Psoas muscle (tissue), 8 donors: ENCODE data around the gene SH2D1B. TPM values are rescaled to one million over a fixed set of nuclear protein-coding genes. Genes with fewer than 3 reads are reported as not detected.
"Not testable (repeated sequence)": the region's sequence is repeated elsewhere in the genome, so short reads cannot be mapped to it uniquely, and the experiment has no call there.

ENCODE experiments used
- ATAC-seq, 4 donors: fragments of 200-7000 bp; cut with Tn5 transposase; one replicate each; pipeline ENCODE4 v1.9.1; 2020; ENCODE audit warnings: moderate library complexity in 3 of 4, mild to moderate bottlenecking in 2 of 4
- DNase-seq, 2 donors: peaks; one replicate each; pipeline ENCODE4 v3.0.0-alpha.2; 2020
- H3K27ac ChIP-seq: fragments of 200-600 bp; one replicate; pipeline ENCODE4 v1.8.0; 2022
- H3K27me3 ChIP-seq, 3 donors: fragments of 200-600 bp in 1 of 3; one replicate each; pipeline versions ENCODE4 v1.6.1 to v1.8.0; 2013 to 2022; ENCODE audit warnings: low read length in 2 of 3, mild to moderate bottlenecking in 2 of 3, moderate library complexity in 1 of 3; ENCODE audit not compliant: insufficient read depth in 3 of 3
- H3K36me3 ChIP-seq, 2 donors: fragments of 200-600 bp in 1 of 2; one replicate each; pipeline versions ENCODE4 v1.6.1 to v1.8.0; 2013 to 2022; ENCODE audit warnings: low read depth in 1 of 2, mild to moderate bottlenecking in 1 of 2, moderate library complexity in 1 of 2; ENCODE audit not compliant: insufficient read depth in 1 of 2
- H3K4me1 ChIP-seq: fragments of 200-600 bp; one replicate; pipeline ENCODE4 v1.8.0; 2022
- H3K4me3 ChIP-seq: fragments of 200-600 bp; one replicate; pipeline ENCODE4 v1.8.0; 2022; ENCODE audit warnings: mild to moderate bottlenecking
- H3K9me3 ChIP-seq: fragments of 200-600 bp; one replicate; pipeline ENCODE4 v1.8.0; 2022
- WGBS, 3 donors: extraction: QIAGEN DNeasy Blood & Tissue Kit; methylation state at CpG; one replicate each; pipeline versions ENCODE4 v1.1.6 to v1.1.7; 2013; 5-methylcytosine and 5-hydroxymethylcytosine counted together
- intact Hi-C, 2 donors: fragments of 100-400 bp; cut with DNase I; formaldehyde crosslinking; loops; one replicate each; pipeline versions ENCODE4 v1.11.0 to v1.14.2; 2022
- long read RNA-seq, 2 donors: library from polyadenylated mRNA; unstranded; transcript quantifications; one replicate each; pipeline ENCODE4 v2.0.0, GENCODE V29; 2021
- polyA plus RNA-seq, 3 donors: library from polyadenylated mRNA; stranded (reverse); fragments of 200-250 nt; gene quantifications; one replicate each; pipeline ENCODE4 v1.2.3, GENCODE V29; 2013
- total RNA-seq, 4 donors: library from RNA; stranded (reverse); fragmentation: NEBNext Ultra II Directional in 2 of 4; extraction: Animal tissue kit (Norgen Biotek cat#: 25700) in 2 of 4; gene quantifications; one replicate each; pipeline versions ENCODE4 v1.2.1 to v1.2.4, GENCODE V29; 2021 to 2023
- TF ChIP-seq, protein P1 (sequence below): fragments of 200-600 bp; IDR thresholded peaks from one replicate; pipeline ENCODE4 v1.8.0; 2022; ENCODE audit warnings: antibody characterized with exemption
- donor health status: healthy with polysubstance abuse.
- donor health status: DM: no; HTN: no; CAD: no; lungs with moderate emphysema.
- donor health status: Bipolar disorder and iron deficiency.
- donor health status: healthy.
- donor health status: DM: yes; HTN: yes; CAD: no.
- donor health status: DM: no; HTN: no; CAD: no.
- donor health status: DM: no; HTN: no; CAD: no.
- donor health status: DM: yes; HTN: yes; CAD: no.

Gene SH2D1B
- total RNA-seq (1 to 10 TPM; 1.1 to 4.0 (median 1.4) TPM), polyA plus RNA-seq (1 to 10 TPM in 1 of 3 donors, under 1 TPM in 2; 0.12 to 2.9 (median 0.34) TPM)
- long read RNA-seq, donor 1 = 0 reads
- long read RNA-seq, donor 2, partial matches to known transcripts = 0 of 6 reads
- long read RNA-seq, donor 2, other reads (novel, unspliced or antisense) = 6 of 6 reads

DNA sequence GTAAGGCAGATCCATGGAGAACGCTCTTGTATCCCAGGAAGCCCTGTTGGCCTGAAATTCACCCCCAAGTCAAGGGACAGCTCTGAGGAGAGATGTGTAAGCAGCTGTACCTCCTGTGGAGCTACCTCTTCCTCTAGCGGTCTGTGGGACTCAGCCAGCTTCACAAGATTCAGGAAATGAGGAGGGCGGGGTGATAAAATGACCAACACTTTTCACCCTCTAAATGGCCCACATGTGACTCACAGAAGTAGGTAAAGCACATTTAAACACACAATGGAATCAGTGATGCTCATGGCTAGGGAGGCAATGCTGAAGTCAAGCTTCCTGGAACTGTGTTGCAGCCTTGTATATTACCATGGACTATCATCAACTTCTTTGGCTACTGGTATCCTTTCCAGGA is at the start of gene SH2D1B:
TSS of gene SH2D1B (minus strand) at position 135 of the 400 bp plus-strand sequence. CDS start at position 15, 120 bp downstream.
- Histone ChIP-seq H3K27me3 (no peaks in the 10 kb centered on the region), H3K4me3 (no peak within 1 kb of the TSS), H3K36me3 (no peaks in the 10 kb centered on the region), H3K9me3 (no peaks in the 10 kb centered on the region), H3K27ac (no peak within 1 kb of the TSS), H3K4me1 (no peaks in the 10 kb centered on the region)
- ATAC-seq (no peak), DNase-seq (no peak)
- WGBS, 3 donors = 62 to 75% (median 73%) methylated on average over 3 of the region's 3 CpGs
- TF ChIP-seq, protein P1, sequence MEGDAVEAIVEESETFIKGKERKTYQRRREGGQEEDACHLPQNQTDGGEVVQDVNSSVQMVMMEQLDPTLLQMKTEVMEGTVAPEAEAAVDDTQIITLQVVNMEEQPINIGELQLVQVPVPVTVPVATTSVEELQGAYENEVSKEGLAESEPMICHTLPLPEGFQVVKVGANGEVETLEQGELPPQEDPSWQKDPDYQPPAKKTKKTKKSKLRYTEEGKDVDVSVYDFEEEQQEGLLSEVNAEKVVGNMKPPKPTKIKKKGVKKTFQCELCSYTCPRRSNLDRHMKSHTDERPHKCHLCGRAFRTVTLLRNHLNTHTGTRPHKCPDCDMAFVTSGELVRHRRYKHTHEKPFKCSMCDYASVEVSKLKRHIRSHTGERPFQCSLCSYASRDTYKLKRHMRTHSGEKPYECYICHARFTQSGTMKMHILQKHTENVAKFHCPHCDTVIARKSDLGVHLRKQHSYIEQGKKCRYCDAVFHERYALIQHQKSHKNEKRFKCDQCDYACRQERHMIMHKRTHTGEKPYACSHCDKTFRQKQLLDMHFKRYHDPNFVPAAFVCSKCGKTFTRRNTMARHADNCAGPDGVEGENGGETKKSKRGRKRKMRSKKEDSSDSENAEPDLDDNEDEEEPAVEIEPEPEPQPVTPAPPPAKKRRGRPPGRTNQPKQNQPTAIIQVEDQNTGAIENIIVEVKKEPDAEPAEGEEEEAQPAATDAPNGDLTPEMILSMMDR = no peak
- intact Hi-C loops = no loop called here

GRCh38 chr1:162458236-162458635 is 46.3 kb upstream of the SH2D1B start:
- TF ChIP-seq, protein P1 = no peak
- Histone ChIP-seq H3K36me3 (no peaks in the 10 kb centered on the region), H3K27me3 (no peaks in the 10 kb centered on the region), H3K9me3 (no peaks in the 10 kb centered on the region), H3K27ac (no peak overlapping the region), H3K4me1 (no peaks in the 10 kb centered on the region), H3K4me3 (no peak overlapping the region)
- DNase-seq (no peak), ATAC-seq (no peak)
- intact Hi-C loops = no loop called here
- WGBS, 3 donors = 90% methylated on average over 5 of the region's 5 CpGs

DNA sequence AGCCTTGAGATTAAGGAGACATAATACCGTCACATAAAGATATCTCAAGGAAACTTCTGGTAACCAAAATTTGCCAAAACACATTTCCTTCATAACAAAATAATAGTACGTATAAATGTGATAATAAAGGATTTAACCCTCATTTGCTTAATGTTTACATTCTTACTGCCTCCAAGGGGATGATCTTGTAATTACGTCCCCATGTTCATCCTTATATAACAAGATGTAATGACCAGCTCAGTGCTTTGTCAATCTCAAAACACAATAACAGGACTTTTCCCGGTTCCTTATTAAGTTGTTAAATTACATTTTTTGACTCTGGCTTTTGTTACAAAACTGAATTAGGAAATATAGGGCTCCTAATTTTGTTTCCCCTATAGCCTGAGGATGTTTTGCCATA is 44.4 kb upstream of the SH2D1B start:
- ATAC-seq (no peak), DNase-seq (no peak)
- intact Hi-C loops = no loop called here
- Histone ChIP-seq H3K9me3 (no peaks in the 10 kb centered on the region), H3K36me3 (no peaks in the 10 kb centered on the region), H3K27me3 (no peaks in the 10 kb centered on the region), H3K4me3 (no peak overlapping the region), H3K4me1 (no peaks in the 10 kb centered on the region), H3K27ac (no peak overlapping the region)
- TF ChIP-seq, protein P1 = no peak
- 84 to 90% (median 86%) methylated on average over 4 of the region's 4 CpGs for WGBS, 3 donors

DNA sequence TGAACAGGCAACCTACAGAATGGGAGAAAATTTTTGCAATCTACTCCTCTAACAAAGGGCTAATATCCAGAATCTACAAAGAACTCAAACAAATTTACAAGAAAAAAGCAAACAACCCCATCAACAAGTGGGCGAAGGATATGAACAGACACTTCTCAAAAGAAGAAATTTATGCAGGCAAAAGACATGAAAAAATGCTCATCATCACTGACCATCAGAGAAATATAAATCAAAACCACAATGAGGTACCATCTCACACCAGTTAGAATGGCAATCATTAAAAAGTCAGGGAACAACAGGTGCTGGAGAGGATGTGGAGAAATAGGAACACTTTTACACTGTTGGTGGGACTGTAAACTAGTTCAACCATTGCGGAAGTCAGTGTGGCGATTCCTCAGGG is 42.4 kb upstream of the SH2D1B start:
- DNase-seq, H3K27ac ChIP-seq, H3K36me3 ChIP-seq, intact Hi-C loops, H3K9me3 ChIP-seq, H3K4me1 ChIP-seq, ATAC-seq, H3K27me3 ChIP-seq, H3K4me3 ChIP-seq: not testable (repeated sequence)
- WGBS, 3 donors = 94 to 100% (median 95%) methylated on average over 1 of the region's 3 CpGs

GRCh38 chr1:162446946-162447345 is 35.0 kb upstream of the SH2D1B start:
- H3K36me3 ChIP-seq = no peaks in the 10 kb centered on the region
- H3K9me3 ChIP-seq = no peaks in the 10 kb centered on the region
- H3K4me3 ChIP-seq = no peak overlapping the region
- ATAC-seq (no peak), DNase-seq (no peak)
- no peak overlapping the region for H3K27ac ChIP-seq
- no peaks in the 10 kb centered on the region for H3K4me1 ChIP-seq
- WGBS, 3 donors = 85 to 89% (median 87%) methylated on average over 2 of the region's 2 CpGs
- peaks cover 0 to 5% (median 3%) of the 10 kb centered on the region in 3 donors for H3K27me3 ChIP-seq
- intact Hi-C loops = no loop called here
- TF ChIP-seq, protein P1 = no peak
